ENCODE measurements around the gene AP2A2.

Gene AP2A2

GRCh38 chr11:976431-977160, 50.9 kb downstream of the AP2A2 start:
- DNase-seq = peak; percentile 87

- no peak for DNase-seq
Measured at GRCh38 chr11:977830-978720, 52.4 kb downstream of the AP2A2 start.

- DNase-seq = no peak
Measured at GRCh38 chr11:978781-979180, 53.1 kb downstream of the AP2A2 start.

GRCh38 chr11:980438-981357, 55.0 kb downstream of the AP2A2 start:
- DNase-seq = no peak

- no peak for DNase-seq
Measured at GRCh38 chr11:981764-982163, 56.1 kb downstream of the AP2A2 start.

GRCh38 chr11:984546-984945, 58.9 kb downstream of the AP2A2 start:
- DNase-seq = no peak

- no peak for DNase-seq
Measured at GRCh38 chr11:985406-985805, 59.7 kb downstream of the AP2A2 start.

GRCh38 chr11:985848-986247, 60.2 kb downstream of the AP2A2 start:
- DNase-seq = no peak

- DNase-seq = no peak
Measured at GRCh38 chr11:986270-986951, 60.7 kb downstream of the AP2A2 start.

- DNase-seq = no peak
Measured at GRCh38 chr11:986952-987305, 61.3 kb downstream of the AP2A2 start.

GRCh38 chr11:987671-988070, 62.0 kb downstream of the AP2A2 start:
- no peak for DNase-seq

GRCh38 chr11:990101-990500, 64.4 kb downstream of the AP2A2 start:
- DNase-seq = no peak

GRCh38 chr11:991034-991433, 65.4 kb downstream of the AP2A2 start:
- DNase-seq = no peak

GRCh38 chr11:991711-992307, 66.1 kb downstream of the AP2A2 start:
- DNase-seq = no peak

- DNase-seq = no peak
Measured at GRCh38 chr11:992577-992976, 66.9 kb downstream of the AP2A2 start.

- DNase-seq = no peak
Measured at GRCh38 chr11:993632-994167, 68.0 kb downstream of the AP2A2 start.

GRCh38 chr11:995044-995751, 69.5 kb downstream of the AP2A2 start:
- DNase-seq = no peak

GRCh38 chr11:995752-996420, 70.2 kb downstream of the AP2A2 start:
- no peak for DNase-seq

GRCh38 chr11:996681-997080, 71.0 kb downstream of the AP2A2 start:
- DNase-seq = no peak

- no peak for DNase-seq
Measured at GRCh38 chr11:997907-998306, 72.2 kb downstream of the AP2A2 start.

- no peak for DNase-seq
Measured at GRCh38 chr11:999009-999408, 73.3 kb downstream of the AP2A2 start.

Data from midbrain (tissue), 1 donor.